ENCODE results near the gene SH3RF3. TPM values are rescaled to one million over a fixed set of nuclear protein-coding genes. Genes with fewer than 3 reads are reported as not detected.

SH3RF3 gene
- total and polyA plus RNA-seq, 10 of the 15 experiments (the other 5 are each of a cell fraction or from before 2014, with no cell fraction given): 0.08 to 8.8 (median 2.3) TPM

GRCh38 chr2:109458512-109458911 lies 329.5 kb downstream of the SH3RF3 start (continued):
- TF ChIP-seq, protein P1, sequence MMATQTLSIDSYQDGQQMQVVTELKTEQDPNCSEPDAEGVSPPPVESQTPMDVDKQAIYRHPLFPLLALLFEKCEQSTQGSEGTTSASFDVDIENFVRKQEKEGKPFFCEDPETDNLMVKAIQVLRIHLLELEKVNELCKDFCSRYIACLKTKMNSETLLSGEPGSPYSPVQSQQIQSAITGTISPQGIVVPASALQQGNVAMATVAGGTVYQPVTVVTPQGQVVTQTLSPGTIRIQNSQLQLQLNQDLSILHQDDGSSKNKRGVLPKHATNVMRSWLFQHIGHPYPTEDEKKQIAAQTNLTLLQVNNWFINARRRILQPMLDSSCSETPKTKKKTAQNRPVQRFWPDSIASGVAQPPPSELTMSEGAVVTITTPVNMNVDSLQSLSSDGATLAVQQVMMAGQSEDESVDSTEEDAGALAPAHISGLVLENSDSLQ (IDR thresholded peaks at IDR 0.05): no peak

DNA sequence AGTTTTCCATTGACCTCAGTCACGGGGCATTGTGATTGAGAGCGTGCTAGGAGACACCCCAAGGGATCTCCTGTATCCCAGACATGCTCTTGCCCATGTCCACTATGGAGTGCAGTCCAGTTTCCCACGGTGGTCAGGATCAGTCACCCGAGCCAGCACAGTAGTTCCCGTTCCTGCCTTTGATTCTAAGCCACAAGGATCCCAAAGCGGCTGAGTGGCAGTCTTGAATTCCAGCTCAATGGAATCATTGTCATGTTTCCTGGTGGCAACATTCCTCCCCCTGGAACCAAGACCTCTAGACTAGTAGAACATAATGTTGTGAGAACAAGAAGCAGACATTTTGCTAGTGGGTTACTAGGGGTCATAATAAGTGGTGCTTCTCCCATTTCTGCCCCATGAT lies 330.5 kb downstream of the SH3RF3 start:
- ChIA-PET RAD21 (ENCODE audit: unreplicated experiment) (no interaction called here), SMC1A (ENCODE audit: uncharacterized antibody, unreplicated experiment) (no interaction called here), POLR2A (no interaction called here), CTCF (no interaction called here)
- no peaks in the 10 kb centered on the region for H3K9me3 ChIP-seq (replicated peaks; ENCODE audit: control insufficient read depth, insufficient read depth, low read length)
- no peak overlapping the region for H3K4me3 ChIP-seq
- no peak for TF ChIP-seq E2F4 (IDR thresholded peaks at IDR 0.05; ENCODE audit: low read depth, low read length)
- TF ChIP-seq, protein P2, sequence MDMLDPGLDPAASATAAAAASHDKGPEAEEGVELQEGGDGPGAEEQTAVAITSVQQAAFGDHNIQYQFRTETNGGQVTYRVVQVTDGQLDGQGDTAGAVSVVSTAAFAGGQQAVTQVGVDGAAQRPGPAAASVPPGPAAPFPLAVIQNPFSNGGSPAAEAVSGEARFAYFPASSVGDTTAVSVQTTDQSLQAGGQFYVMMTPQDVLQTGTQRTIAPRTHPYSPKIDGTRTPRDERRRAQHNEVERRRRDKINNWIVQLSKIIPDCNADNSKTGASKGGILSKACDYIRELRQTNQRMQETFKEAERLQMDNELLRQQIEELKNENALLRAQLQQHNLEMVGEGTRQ (IDR thresholded peaks at IDR 0.05; ENCODE audit: borderline replicate concordance, low read depth, low read length): no peak
- no peak for TF ChIP-seq HSF1 (IDR thresholded peaks at IDR 0.05; ENCODE audit: low read depth, low read length)
- no peak for TF ChIP-seq SRF (IDR thresholded peaks at IDR 0.05; ENCODE audit: low read depth in 2 of 2, low read length in 2 of 2)
- TF ChIP-seq CEBPB (IDR thresholded peaks at IDR 0.05; ENCODE audit: borderline replicate concordance in 1 of 2, low read depth in 2 of 2, low read length in 2 of 2): no peak
- TF ChIP-seq IKZF2 (IDR thresholded peaks at IDR 0.05): no peak
- TF ChIP-seq TCF3 (IDR thresholded peaks at IDR 0.05; ENCODE audit: borderline replicate concordance, insufficient read depth, low read depth, low read length): no peak
- TF ChIP-seq CHD4 (IDR thresholded peaks at IDR 0.05): no peak
- no peak for TF ChIP-seq ZBTB33 (IDR thresholded peaks at IDR 0.05)
- TF ChIP-seq SMC3 (IDR thresholded peaks at IDR 0.05; ENCODE audit: borderline replicate concordance, low read length): no peak
- TF ChIP-seq, protein P3, sequence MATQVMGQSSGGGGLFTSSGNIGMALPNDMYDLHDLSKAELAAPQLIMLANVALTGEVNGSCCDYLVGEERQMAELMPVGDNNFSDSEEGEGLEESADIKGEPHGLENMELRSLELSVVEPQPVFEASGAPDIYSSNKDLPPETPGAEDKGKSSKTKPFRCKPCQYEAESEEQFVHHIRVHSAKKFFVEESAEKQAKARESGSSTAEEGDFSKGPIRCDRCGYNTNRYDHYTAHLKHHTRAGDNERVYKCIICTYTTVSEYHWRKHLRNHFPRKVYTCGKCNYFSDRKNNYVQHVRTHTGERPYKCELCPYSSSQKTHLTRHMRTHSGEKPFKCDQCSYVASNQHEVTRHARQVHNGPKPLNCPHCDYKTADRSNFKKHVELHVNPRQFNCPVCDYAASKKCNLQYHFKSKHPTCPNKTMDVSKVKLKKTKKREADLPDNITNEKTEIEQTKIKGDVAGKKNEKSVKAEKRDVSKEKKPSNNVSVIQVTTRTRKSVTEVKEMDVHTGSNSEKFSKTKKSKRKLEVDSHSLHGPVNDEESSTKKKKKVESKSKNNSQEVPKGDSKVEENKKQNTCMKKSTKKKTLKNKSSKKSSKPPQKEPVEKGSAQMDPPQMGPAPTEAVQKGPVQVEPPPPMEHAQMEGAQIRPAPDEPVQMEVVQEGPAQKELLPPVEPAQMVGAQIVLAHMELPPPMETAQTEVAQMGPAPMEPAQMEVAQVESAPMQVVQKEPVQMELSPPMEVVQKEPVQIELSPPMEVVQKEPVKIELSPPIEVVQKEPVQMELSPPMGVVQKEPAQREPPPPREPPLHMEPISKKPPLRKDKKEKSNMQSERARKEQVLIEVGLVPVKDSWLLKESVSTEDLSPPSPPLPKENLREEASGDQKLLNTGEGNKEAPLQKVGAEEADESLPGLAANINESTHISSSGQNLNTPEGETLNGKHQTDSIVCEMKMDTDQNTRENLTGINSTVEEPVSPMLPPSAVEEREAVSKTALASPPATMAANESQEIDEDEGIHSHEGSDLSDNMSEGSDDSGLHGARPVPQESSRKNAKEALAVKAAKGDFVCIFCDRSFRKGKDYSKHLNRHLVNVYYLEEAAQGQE (IDR thresholded peaks at IDR 0.05; ENCODE audit: low read depth, low read length): no peak
- TF ChIP-seq YBX1 (IDR thresholded peaks at IDR 0.05): no peak
- intact Hi-C loops (cut with micrococcal nuclease; ENCODE audit: unreplicated experiment): no loop called here
- 29% methylated on average over 6 of the region's 6 CpGs for whole genome bisulfite sequencing (ENCODE audit: insufficient coverage, insufficient replicate concordance, low lambda C conversion rate, missing lambda C conversion rate)
- in situ Hi-C loops (cut with MboI): no loop called here
- no peaks in the 10 kb centered on the region for H3K4me1 ChIP-seq (ENCODE audit: control insufficient read depth, insufficient read depth, low read length)
- H3K27ac ChIP-seq (ENCODE audit: control insufficient read depth, insufficient read depth): no peak overlapping the region
- no peaks in the 10 kb centered on the region for H4K20me1 ChIP-seq (ENCODE audit: control insufficient read depth, insufficient read depth)
- H3K36me3 ChIP-seq (ENCODE audit: control insufficient read depth in 2 of 2, insufficient read depth in 2 of 2, low read length in 1 of 2): no peaks in the 10 kb centered on the region
- no TSS peak for BruUV-seq (replicated peaks)
- no peak for ATAC-seq
- H3K27me3 ChIP-seq (replicated peaks in 1 of 2; ENCODE audit: control insufficient read depth in 2 of 2, insufficient read depth in 2 of 2, low read length in 1 of 2): no peaks in the 10 kb centered on the region
- no peak overlapping the region for H2AFZ ChIP-seq (ENCODE audit: control insufficient read depth, low read depth, low read length)
- no peak for DNase-seq (ENCODE audit: low read depth, low spot score)
- H3K79me2 ChIP-seq (ENCODE audit: control insufficient read depth, insufficient read depth, low read length): no peaks in the 10 kb centered on the region
- H3K4me2 ChIP-seq (ENCODE audit: control insufficient read depth, insufficient read depth): no peak overlapping the region
- FAIRE-seq: no peak
- H3K9ac ChIP-seq (ENCODE audit: control insufficient read depth, insufficient read depth, low read length): no peak overlapping the region

Data from GM12878 (cell line).